GM12878 (cell line): ENCODE measurements around the gene B9D1. TPM values are rescaled to one million over a fixed set of nuclear protein-coding genes. Genes with fewer than 3 reads are reported as not detected.

Source experiments
- ATAC-seq: fragments of 200-7000 bp; cut with Tn5 transposase; 3 replicates; pipeline ENCODE4 v1.9.1; 2020; ENCODE audit warnings: mild to moderate bottlenecking, moderate library complexity
- BruUV-seq: library from RNA; stranded (reverse); fragments of 400-500 nt; replicated peaks from 2 replicates; lab custom pipeline; 2021; lab: Mats Ljungman, UMichigan
- CTCF ChIA-PET: fragments of 300-600 bp; sonication (Branson Sonifier 250); formaldehyde crosslinking; extraction: SDS; loops from one replicate; lab custom pipeline; 2021; ENCODE audit warnings: inconsistent platforms; lab: Yijun Ruan, JAX
- POLR2A ChIA-PET: fragments of 350-600 bp; formaldehyde crosslinking; extraction: SDS; loops from one replicate; lab custom pipeline; 2021; ENCODE audit warnings: inconsistent platforms; lab: Charles Lee
- RAD21 ChIA-PET: fragments of 300-600 bp; sonication (Branson Sonifier 250); formaldehyde crosslinking; loops from one replicate; lab custom pipeline; 2023; ENCODE audit warnings: antibody characterized with exemption; ENCODE audit not compliant: unreplicated experiment; lab: Charles Lee
- SMC1A ChIA-PET: fragments of 300-600 bp; sonication (Branson Sonifier 250); formaldehyde crosslinking; loops from one replicate; lab custom pipeline; 2023; ENCODE audit not compliant: unreplicated experiment, uncharacterized antibody; lab: Charles Lee
- DNase-seq: peaks from one replicate; pipeline ENCODE4 v3.0.0-alpha.2; 2011; ENCODE audit warnings: low read depth, low spot score
- FAIRE-seq: peaks from 3 replicates; lab custom pipeline; 2011; peaks lifted over from hg19 to GRCh38; lab: Jason Lieb, UNC
- H2AFZ ChIP-seq: 2 replicates; pipeline ENCODE4 v1.6.0; 2011; ENCODE audit warnings: low read depth, low read length, control low read depth; ENCODE audit not compliant: control insufficient read depth
- H3K27ac ChIP-seq: 2 replicates; pipeline ENCODE4 v1.5.1; 2011; ENCODE audit warnings: control low read depth; ENCODE audit not compliant: control insufficient read depth, insufficient read depth
- H3K27me3 ChIP-seq, 2 experiments: replicated peaks in 1 of 2; 2 replicates each; pipeline versions ENCODE4 v1.6.0 to v1.6.1; 2011; ENCODE audit warnings: low read length in 1 of 2; ENCODE audit not compliant: control insufficient read depth in 2 of 2, insufficient read depth in 2 of 2
- H3K36me3 ChIP-seq, 2 experiments: 2 replicates each; pipeline ENCODE4 v1.5.1; 2011; ENCODE audit warnings: low read length in 1 of 2; ENCODE audit not compliant: control insufficient read depth in 2 of 2, insufficient read depth in 2 of 2
- H3K4me1 ChIP-seq: 2 replicates; pipeline ENCODE4 v1.6.1; 2011; ENCODE audit warnings: mild to moderate bottlenecking, low read length, moderate library complexity, mixed read lengths; ENCODE audit not compliant: control insufficient read depth, insufficient read depth
- H3K4me2 ChIP-seq: 2 replicates; pipeline ENCODE4 v1.6.0; 2011; ENCODE audit warnings: control low read depth; ENCODE audit not compliant: control insufficient read depth, insufficient read depth
- H3K4me3 ChIP-seq: fragments of 200-600 bp; sonication (generic); 2 replicates; pipeline ENCODE4 v1.5.1; 2016
- H3K79me2 ChIP-seq: 2 replicates; pipeline ENCODE4 v1.6.0; 2011; ENCODE audit warnings: low read length; ENCODE audit not compliant: control insufficient read depth, insufficient read depth
- H3K9ac ChIP-seq: 2 replicates; pipeline ENCODE4 v1.8.0; 2011; ENCODE audit warnings: low read length, control low read depth, mixed read lengths; ENCODE audit not compliant: control insufficient read depth, insufficient read depth
- H3K9me3 ChIP-seq: replicated peaks from 3 replicates; pipeline ENCODE4 v1.5.1; 2011; ENCODE audit warnings: mild to moderate bottlenecking, low read length; ENCODE audit not compliant: control insufficient read depth, insufficient read depth
- H4K20me1 ChIP-seq: 2 replicates; pipeline ENCODE4 v1.6.0; 2011; ENCODE audit not compliant: control insufficient read depth, insufficient read depth
- BMI1 ChIP-seq: fragments of 450-650 bp; IDR thresholded peaks from 2 replicates; pipeline ENCODE4 v1.6.1; 2016; ENCODE audit warnings: mild to moderate bottlenecking, moderate library complexity, borderline replicate concordance
- E2F4 ChIP-seq: IDR thresholded peaks from 2 replicates; pipeline ENCODE4 v1.6.1; 2012; ENCODE audit warnings: low read depth, low read length, improper control_type of control experiment
- FOXK2 ChIP-seq: fragments of 450-650 bp; IDR thresholded peaks from 2 replicates; pipeline ENCODE4 v1.6.1; 2017; ENCODE audit warnings: mild to moderate bottlenecking, moderate library complexity
- FOXM1 ChIP-seq: IDR thresholded peaks from 2 replicates; pipeline ENCODE4 v1.6.1; 2012; ENCODE audit warnings: low read depth, mild to moderate bottlenecking, inconsistent platforms, low read length, moderate library complexity
- IRF3 ChIP-seq: fragments of 450-650 bp; IDR thresholded peaks from 2 replicates; pipeline ENCODE4 v1.6.1; 2014; ENCODE audit warnings: mild to moderate bottlenecking
- KDM1A ChIP-seq: fragments of 200-600 bp; sonication (generic); IDR thresholded peaks from 2 replicates; pipeline ENCODE4 v1.6.1; 2016; ENCODE audit warnings: borderline replicate concordance
- NFYB ChIP-seq: IDR thresholded peaks from 2 replicates; pipeline ENCODE4 v1.6.1; 2011; ENCODE audit warnings: low read depth, mild to moderate bottlenecking, low read length, improper control_type of control experiment, moderate library complexity; ENCODE audit not compliant: insufficient read depth
- PML ChIP-seq: IDR thresholded peaks from 2 replicates; pipeline ENCODE4 v1.6.1; 2012; ENCODE audit warnings: low read length, inconsistent platforms
- RAD21 ChIP-seq: IDR thresholded peaks from 2 replicates; pipeline ENCODE4 v1.6.1; 2011; ENCODE audit warnings: mild to moderate bottlenecking, low read depth, low read length, moderate library complexity; ENCODE audit not compliant: insufficient read depth
- RAD51 ChIP-seq: fragments of 450-650 bp; IDR thresholded peaks from 2 replicates; pipeline ENCODE4 v1.6.1; 2016; ENCODE audit warnings: moderate library complexity, mild to moderate bottlenecking, inconsistent platforms
- SPI1 ChIP-seq: IDR thresholded peaks from 2 replicates; pipeline ENCODE4 v1.6.1; 2011; ENCODE audit warnings: low read depth, mild to moderate bottlenecking, low read length, moderate library complexity, borderline replicate concordance; ENCODE audit not compliant: insufficient read depth
- ZNF24 ChIP-seq: fragments of 450-650 bp; IDR thresholded peaks from 2 replicates; pipeline ENCODE4 v1.6.1; 2017; ENCODE audit warnings: antibody characterized with exemption, mild to moderate bottlenecking
- ZNF622 ChIP-seq: fragments of 450-650 bp; IDR thresholded peaks from 2 replicates; pipeline ENCODE4 v1.6.1; 2017; ENCODE audit warnings: mild to moderate bottlenecking, inconsistent platforms
- WGBS: methylation state at CpG from one replicate; pipeline ENCODE4 v1.1.6; 2016; ENCODE audit warnings: low lambda C conversion rate; ENCODE audit not compliant: insufficient replicate concordance, insufficient coverage; ENCODE audit errors: missing lambda C conversion rate; 5-methylcytosine and 5-hydroxymethylcytosine counted together
- in situ Hi-C: fragments of 300-500 bp; cut with MboI; formaldehyde crosslinking; loops from 9 replicates; pipeline ENCODE4 v1.14.3; 2018; ENCODE audit warnings: mixed read lengths
- intact Hi-C: fragments of 100-400 bp; cut with micrococcal nuclease; formaldehyde crosslinking; loops from one replicate; pipeline ENCODE4 v1.14.2; 2022; ENCODE audit not compliant: unreplicated experiment
- polyA plus RNA-seq, 11 experiments: library from polyadenylated mRNA; depleted of rRNA in 4 of 11; unstranded in 6 of 11; stranded (reverse) in 5 of 11; fragments of >200 nt; fragmentation: Nextera tagmentation in 4 of 11; fragmentation: Illumina TruSeq in 1 of 11; extraction: Ambion mirVana in 4 of 11; extraction: Trizol in 1 of 11; gene quantifications; 1 replicate in 1 of 11; 2 replicates in 10 of 11; pipeline versions ENCODE4 v1.2.1 to v1.2.3, GENCODE V29; 2011 to 2016; ENCODE audit warnings: inconsistent platforms in 2 of 11, missing spikeins in 2 of 11, low read depth in 1 of 11
- total RNA-seq, 4 experiments: library from RNA; depleted of rRNA in 3 of 4; stranded (reverse); fragments of >200 nt in 3 of 4; fragmentation: Illumina TruSeq in 1 of 4; extraction: Trizol in 1 of 4; gene quantifications; 2 replicates each; pipeline versions ENCODE4 v1.2.1 to v1.2.3, GENCODE V29; 2013 to 2021
- TF ChIP-seq, protein P1 (sequence below): IDR thresholded peaks from 2 replicates; pipeline ENCODE4 v1.6.1; 2011; ENCODE audit warnings: low read depth, low read length, improper control_type of control experiment, borderline replicate concordance

The B9D1 gene
- total and polyA plus RNA-seq, 10 of the 15 experiments (the other 5 are each of a cell fraction or from before 2014, with no cell fraction given): 5.9 to 18.3 (median 9.8) TPM

DNA sequence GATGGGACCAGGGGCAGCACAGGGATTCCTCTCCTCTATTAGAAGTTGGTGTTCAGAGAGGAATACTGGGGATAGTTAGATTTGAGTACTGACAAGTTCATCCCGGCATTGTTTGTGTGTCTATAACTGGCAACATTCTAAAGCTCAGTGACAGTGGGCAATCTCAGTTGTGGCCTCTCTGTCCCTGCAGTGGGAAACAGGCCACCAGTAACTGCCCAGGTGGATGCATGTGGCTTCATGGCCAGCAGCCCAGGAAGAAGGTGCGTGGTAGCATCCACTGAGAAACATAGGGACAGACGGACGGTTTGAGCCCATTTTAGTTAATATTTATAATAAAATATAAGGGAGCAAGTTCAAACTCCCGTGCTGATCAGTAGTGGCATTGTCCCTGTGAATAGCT is 51.5 kb downstream of the B9D1 start (continued):
- TF ChIP-seq E2F4: no peak
- TF ChIP-seq, all 136 proteins: peak for 0

DNA sequence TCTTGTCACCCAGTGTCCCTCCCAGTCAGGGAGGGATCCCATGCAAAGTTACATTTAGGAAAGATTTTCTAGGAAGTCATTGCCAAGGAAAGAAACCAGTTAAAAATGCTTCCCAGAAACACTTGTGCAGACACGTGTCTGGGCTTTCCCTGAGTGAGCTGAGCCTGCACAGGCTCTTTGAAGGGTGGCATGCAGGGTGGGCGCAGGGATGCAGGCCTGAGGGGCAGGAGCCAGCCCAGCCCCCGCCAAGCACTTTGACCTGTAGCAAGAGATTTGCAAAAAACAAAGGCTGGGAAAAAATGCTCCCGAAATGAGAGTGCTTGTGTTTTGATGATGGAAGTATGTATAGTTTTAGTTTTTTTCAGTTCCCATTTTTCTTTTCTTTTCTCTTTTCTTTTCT is 52.4 kb downstream of the B9D1 start:
- in situ Hi-C loops: no loop called here
- TF ChIP-seq, protein P1, sequence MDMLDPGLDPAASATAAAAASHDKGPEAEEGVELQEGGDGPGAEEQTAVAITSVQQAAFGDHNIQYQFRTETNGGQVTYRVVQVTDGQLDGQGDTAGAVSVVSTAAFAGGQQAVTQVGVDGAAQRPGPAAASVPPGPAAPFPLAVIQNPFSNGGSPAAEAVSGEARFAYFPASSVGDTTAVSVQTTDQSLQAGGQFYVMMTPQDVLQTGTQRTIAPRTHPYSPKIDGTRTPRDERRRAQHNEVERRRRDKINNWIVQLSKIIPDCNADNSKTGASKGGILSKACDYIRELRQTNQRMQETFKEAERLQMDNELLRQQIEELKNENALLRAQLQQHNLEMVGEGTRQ: no peak
- no peak for TF ChIP-seq RAD21
- no peak for TF ChIP-seq IRF3
- TF ChIP-seq BMI1: no peak
- no peak for TF ChIP-seq NFYB
- no peak for TF ChIP-seq SPI1
- no peak for TF ChIP-seq ZNF24
- TF ChIP-seq FOXM1: no peak
- no peak for TF ChIP-seq FOXK2
- no peak for TF ChIP-seq KDM1A
- TF ChIP-seq PML: no peak
- TF ChIP-seq RAD51: no peak
- no peak for TF ChIP-seq ZNF622
- TF ChIP-seq, all 136 proteins: peak for 0
- DNase-seq: no peak
- WGBS: 31% methylated on average over 4 of the region's 4 CpGs
- RAD21 ChIA-PET: no interaction called here
- H3K27ac ChIP-seq: no peak overlapping the region
- H3K4me2 ChIP-seq: no peak overlapping the region
- POLR2A ChIA-PET: no interaction called here
- H2AFZ ChIP-seq: no peak overlapping the region
- no peak overlapping the region for H3K4me3 ChIP-seq
- H3K27me3 ChIP-seq: no peaks in the 10 kb centered on the region; a peak in 1 of 4 replicates
- no peak for FAIRE-seq
- intact Hi-C loops: no loop called here
- SMC1A ChIA-PET: no interaction called here
- no peak overlapping the region for H3K9ac ChIP-seq
- H3K9me3 ChIP-seq: no peaks in the 10 kb centered on the region
- H3K4me1 ChIP-seq: peaks cover 24% of the 10 kb centered on the region
- no peaks in the 10 kb centered on the region for H3K79me2 ChIP-seq
- H3K36me3 ChIP-seq: no peaks in the 10 kb centered on the region; a peak in 1 of 4 replicates
- ATAC-seq: no peak
- peaks cover 3% of the 10 kb centered on the region; the same call in 1 of the 2 replicates for H4K20me1 ChIP-seq
- no TSS peak for BruUV-seq
- CTCF ChIA-PET: interaction anchor here (0.6 kb wide), 1 partner anchor 684 kb away, joined by 3 read pairs; no protein-coding TSS in a partner anchor
